Stimulated activated CD8-positive, alpha-beta memory T cell treated with anti-CD3 and anti-CD28 coated beads, Interleukin-4, amount 100 ng/mL, for 1 hour (primary cell): Measurements from ENCODE around the gene DNAAF5.

ENCODE experiments used
- DNase-seq, 2 donors: peaks; one replicate each; pipeline ENCODE4 v3.0.0-alpha.2; 2020; ENCODE audit warnings: low read depth in 2 of 2, low spot score in 1 of 2

Gene DNAAF5

GRCh38 chr7:726084-726853 is at the start of gene DNAAF5:
TSS of gene DNAAF5 (plus strand) at chr7:726699. CDS start at chr7:726721, 22 bp downstream.
- peak; percentile 55 to 74 for DNase-seq

DNA sequence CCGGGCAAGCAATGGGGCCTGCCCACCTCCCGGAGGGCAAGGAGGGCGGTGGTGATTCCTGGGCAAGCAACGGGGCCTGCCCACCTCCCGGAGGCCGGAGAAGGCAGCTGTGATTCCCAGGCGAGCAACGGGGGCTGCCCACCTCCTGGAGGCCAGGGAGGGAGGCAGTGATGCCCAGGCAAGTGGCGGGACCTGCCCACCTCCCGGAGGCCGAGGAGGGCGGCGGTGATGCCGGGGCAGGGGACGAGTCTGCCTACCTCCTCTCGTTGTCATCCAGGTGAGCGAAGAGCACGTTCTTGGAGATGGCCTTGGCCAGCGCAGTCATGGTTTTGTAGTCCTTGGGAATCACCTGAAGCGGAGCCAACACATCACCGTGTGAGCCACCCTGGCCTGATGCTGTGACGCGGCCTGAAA is 49.5 kb upstream of the DNAAF5 start:
- DNase-seq, result no peak

- DNase-seq, result no peak
Measured at GRCh38 chr7:680411-681127, 45.9 kb upstream of the DNAAF5 start.

DNA sequence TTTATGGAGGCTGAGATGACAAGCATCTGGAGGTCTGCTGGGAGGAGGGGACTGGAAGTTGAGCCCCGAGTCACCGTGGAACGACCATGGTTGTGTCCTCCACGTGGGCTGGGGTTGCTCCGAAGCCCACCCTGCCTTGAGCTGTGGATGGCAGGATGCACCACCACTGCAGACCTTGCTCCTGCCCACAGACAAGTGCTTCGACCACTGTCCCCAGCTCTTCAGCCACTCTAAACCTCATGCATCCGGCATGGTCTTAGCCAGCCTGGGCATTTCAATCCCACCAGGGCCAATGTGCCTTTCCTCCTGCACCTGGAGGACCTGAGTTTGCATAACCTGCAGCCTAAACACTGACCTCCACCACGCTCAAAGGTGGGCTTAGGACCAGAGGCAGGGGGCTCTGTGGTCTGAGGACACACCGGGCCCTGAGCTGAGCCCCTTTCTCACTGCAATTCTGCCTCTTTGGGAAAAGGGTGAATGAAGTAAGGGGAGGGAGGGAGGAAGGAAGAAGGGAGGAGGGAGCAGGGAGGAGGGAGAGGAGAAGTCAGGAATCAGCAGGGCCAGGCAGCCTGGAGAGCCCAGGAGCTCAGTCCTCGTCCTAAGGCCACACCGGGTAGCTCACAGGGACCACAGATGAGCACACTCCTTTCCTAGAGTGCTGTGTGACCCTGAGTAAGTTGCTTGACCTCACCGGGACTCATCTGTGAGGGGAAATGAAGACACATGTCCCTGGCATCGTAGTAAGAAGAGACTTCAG is 44.8 kb upstream of the DNAAF5 start:
- DNase-seq, result no peak

DNA sequence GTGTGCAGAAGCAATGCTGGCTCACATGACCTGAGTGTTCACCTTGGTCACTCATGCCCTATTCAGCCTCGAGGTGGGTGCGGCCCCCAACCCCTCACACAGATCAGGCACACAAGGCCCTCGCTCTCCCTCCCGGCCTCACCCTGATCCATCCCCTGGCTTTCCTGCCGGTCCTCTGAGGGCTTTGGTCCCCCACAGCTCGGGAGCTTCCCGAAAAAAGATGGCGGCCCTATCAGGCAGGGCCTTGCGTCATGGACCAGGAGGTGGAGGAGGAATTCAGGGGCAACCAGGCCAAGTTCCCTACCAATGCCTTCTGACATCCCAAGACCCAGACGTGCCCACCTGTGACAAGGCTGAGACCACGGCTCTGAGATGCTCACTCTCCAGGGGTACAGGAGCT is 43.7 kb upstream of the DNAAF5 start:
- no peak for DNase-seq

- no peak for DNase-seq
Measured at GRCh38 chr7:683526-684205, 42.8 kb upstream of the DNAAF5 start.

DNA sequence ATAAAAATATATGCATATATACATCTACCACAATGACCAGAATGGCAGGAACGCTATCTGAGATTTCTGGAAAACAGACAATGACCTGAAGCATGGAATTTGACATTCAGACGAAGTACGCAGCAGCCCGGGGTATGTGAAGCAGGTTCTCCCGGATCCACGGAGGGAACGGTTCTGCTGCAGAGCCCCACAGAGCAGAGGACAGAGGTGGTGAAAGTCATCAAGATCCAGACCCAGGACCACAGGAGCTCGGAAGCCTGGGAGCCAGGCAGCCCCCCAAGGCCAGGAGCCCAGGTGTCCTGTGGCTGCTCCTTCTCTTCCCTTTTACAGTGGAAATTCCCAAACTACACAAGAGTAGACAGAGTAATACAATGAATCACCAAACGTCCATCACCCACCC is 42.1 kb upstream of the DNAAF5 start:
- no peak for DNase-seq

GRCh38 chr7:685540-685939 is 41.0 kb upstream of the DNAAF5 start:
- no peak for DNase-seq

GRCh38 chr7:690478-691360 is 35.8 kb upstream of the DNAAF5 start:
- DNase-seq, result no peak

DNA sequence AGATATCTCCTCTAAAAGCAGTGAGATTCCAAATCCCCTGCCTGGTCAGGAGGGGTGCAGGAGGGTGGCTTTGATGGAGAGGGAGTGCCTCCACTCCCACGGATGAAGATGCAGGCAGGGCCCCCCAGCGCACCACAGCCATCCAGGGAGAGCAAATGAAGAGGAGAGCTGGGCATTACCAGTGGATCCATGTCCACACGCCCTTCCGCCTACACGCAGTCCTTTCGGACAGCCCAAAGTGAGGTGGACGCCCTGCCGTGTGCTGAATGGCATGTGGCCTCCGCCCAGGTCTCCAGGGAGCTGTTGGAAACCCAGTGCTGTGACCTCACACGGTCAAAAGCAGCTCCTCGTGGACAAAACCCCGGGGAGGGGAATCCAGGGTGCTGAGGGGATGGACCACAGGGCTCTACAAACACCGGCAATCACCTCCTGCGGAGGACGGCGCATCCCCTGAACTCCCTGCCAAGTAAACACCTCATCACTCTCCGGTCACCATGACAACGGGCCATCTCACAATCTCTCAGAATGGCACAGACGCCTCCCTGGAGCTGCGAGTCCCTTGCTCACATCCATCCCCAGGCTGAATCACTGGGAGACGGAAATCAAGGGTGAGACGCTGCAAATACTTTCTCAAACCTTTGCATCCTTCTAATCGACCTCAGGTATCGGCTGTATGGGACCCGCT is 35.0 kb upstream of the DNAAF5 start:
- DNase-seq, result no peak

- DNase-seq, result no peak
Measured at GRCh38 chr7:693280-693679, 33.2 kb upstream of the DNAAF5 start.

- DNase-seq, result no peak
Measured at GRCh38 chr7:696426-696811, 30.1 kb upstream of the DNAAF5 start.

DNA sequence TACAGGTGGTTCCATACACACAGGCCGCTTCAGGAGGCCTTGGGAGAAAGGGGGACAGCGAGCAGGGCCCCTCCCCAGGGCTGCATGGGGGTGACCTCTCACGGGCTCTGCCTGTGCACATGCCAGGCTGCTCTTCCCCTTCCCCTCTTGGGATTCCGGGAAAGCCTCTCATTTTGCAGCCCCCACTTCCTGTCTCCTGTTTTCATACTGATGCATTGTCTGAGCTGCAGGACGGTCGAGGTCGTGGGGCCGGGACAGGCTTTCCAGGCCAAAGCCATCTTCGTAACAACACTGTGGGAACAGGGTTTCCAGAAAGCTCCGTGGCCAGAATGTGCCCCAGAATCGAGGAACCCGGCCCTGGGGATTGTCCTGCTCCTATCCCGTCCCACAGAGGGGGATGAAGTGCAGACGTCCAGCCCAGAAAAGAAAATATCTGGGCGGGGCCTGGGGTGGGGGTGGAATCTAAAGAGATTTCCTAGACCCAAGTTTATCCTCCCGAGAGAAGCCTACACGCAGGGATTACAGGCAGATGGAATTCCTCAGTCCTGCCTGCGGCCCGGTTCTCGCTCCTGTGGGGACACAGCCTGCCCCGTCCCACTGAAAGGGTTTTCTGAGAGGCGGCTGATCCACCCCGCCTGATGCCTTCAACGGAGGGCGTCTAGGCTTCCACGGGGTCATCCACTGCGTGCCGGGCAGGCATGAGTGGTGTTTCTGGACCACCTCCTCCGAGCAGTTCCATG is 29.5 kb upstream of the DNAAF5 start:
- no peak for DNase-seq

DNA sequence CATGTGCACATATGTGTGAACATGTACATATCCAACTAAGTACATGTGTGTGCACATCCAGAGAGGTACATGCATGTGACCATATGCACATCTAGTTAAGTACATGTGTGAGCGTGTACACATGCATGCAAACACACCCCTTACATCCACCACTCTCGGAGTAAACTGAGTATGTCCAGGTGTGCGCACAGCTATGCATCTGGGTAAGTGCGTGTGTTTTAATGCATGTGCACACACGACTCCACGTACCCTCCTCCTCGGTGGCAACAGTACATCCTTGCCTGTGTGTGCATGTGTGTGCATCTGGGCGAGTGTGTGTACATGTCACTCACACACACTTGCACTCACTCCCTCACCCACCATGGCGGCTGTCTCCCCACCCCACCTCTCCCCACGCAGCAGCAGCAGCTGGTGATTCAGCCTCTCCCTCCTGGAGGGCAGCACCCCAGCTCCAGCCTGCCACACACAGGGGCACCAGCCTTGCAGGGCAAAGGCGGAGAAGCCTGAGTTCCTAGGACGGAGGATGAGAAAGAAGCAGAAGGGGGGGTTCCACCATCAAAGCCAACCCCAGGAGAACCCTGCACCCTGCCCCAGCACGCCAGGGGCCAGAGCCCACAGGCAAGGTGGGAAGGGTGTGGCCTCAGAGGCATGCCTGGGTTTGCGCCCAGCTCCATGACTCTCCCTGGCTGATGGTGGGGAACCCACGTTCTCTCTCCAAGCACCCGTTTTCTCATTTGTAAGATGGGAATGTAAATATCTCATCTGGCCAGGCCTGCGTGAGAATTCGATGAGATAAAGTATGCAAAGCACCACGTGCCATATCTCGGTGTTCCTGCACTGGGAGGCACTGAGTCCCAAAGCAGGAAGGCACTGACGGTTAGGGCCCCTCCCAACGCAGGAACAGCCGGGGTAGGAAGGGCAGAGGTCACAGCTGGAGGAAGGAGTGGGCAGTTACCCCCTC is 27.7 kb upstream of the DNAAF5 start:
- DNase-seq, result no peak

DNA sequence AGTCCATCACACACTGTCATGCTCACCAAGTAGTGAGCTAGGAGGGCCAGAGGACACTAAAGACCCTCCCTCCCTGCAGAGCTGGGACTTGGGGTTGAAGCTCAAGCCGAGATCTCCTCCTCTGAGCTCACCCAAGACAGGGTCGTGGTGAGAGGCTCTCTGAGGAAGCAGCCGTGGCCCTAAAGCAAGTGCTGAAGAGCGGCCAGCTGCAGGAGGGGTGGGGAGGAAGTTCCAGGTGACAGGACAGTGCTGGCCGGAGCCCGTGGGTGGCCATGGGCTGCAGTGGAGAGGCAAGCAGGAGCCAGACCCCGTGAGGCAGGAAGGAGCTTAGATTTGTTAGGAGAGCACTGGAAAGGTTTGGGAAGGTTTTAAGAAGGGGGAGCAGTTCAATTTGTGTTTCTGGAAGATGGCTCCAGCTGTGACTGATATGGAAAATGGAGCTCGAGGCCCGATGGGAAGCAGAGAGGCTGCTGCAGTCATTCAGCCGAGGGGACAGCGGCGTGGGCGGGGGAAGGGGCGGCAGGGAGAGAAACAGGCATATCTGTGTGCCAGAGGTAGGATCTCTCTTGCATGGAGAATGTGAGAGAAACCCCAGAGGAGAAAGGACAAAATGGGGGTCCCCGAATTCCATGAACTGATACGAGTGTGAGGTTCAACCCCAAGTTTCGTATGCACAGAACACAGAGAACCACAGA is 26.9 kb upstream of the DNAAF5 start:
- no peak for DNase-seq

DNA sequence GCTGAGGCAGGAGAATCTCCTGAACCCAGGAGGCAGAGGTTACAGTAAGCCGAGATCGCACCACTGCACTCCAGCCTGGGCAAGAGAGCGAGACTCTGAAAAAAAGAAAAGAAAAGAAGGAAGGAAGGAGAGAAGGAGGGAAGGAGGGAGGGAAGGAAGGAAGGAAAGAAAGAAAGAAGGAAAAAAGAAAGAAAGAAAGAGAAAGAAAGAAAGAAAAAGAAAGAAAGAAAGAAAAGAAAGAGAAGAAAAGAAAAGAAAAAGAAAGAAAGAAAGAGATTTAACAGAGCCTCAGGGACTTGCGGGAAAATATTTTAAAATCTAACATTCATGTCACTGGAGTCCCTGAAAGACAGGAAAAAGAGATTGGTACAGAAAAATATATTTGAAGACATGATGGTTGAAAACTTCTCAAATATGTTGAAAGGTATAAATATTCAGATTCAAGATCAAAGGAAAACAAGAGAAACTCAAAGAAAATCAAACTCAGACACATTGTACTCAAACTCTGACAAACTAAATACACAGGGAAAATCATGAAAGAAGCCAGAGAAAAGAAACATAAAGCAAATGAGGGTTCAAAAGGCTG is 25.3 kb upstream of the DNAAF5 start:
- DNase-seq, result no peak

- no peak for DNase-seq
Measured at GRCh38 chr7:703049-703448, 23.4 kb upstream of the DNAAF5 start.
